Activated CD4-positive, alpha-beta T cell treated with anti-CD3 and anti-CD28 coated beads for 36 hours (primary cell): ENCODE results near the gene DDAH2. TPM values are rescaled to one million over a fixed set of nuclear protein-coding genes. Genes with fewer than 3 reads are reported as not detected.
A peak's percentile ranks its signal among the peaks of the same experiment; 100 is the strongest.

Experiments
- ATAC-seq: fragments of 200-7000 bp; cut with Tn5 transposase; one replicate; pipeline ENCODE4 v1.10.0; 2021; ENCODE audit warnings: mild to moderate bottlenecking, moderate library complexity
- CTCF ChIA-PET: fragments of 350-600 bp; sonication (Branson Sonifier 250); formaldehyde crosslinking; loops from one replicate; lab custom pipeline; 2021; ENCODE audit warnings: antibody characterized with exemption; lab: Charles Lee
- POLR2A ChIA-PET: fragments of 350-600 bp; sonication (Branson Sonifier 250); formaldehyde crosslinking; loops from one replicate; lab custom pipeline; 2021; ENCODE audit warnings: antibody characterized with exemption, inconsistent platforms; lab: Charles Lee
- DNase-seq: peaks from one replicate; pipeline ENCODE4 v3.0.0-alpha.2; 2020
- H3K27ac Mint-ChIP-seq: one replicate; pipeline ENCODE4 v1.8.0; 2021; ENCODE audit warnings: mixed read lengths
- H3K27me3 Mint-ChIP-seq: one replicate; pipeline ENCODE4 v1.8.0; 2021; ENCODE audit warnings: mixed read lengths
- H3K36me3 Mint-ChIP-seq: one replicate; pipeline ENCODE4 v1.8.0; 2021; ENCODE audit warnings: low read depth, mixed read lengths
- H3K4me1 Mint-ChIP-seq: one replicate; pipeline ENCODE4 v1.8.0; 2021; ENCODE audit warnings: mixed read lengths
- H3K4me3 Mint-ChIP-seq: one replicate; pipeline ENCODE4 v1.8.0; 2021; ENCODE audit warnings: mild to moderate bottlenecking, moderate library complexity, mixed read lengths
- H3K9me3 Mint-ChIP-seq: one replicate; pipeline ENCODE4 v1.8.0; 2021; ENCODE audit warnings: low read depth, mixed read lengths
- intact Hi-C, 2 experiments: fragments of 100-400 bp; cut with DNase I in 1 of 2; cut with micrococcal nuclease in 1 of 2; formaldehyde crosslinking; loops; one replicate each; pipeline versions ENCODE4 v1.14.2 to v1.15.1; 2022 to 2024; cut with DNase I, micrococcal nuclease
- total RNA-seq, 2 experiments: library from RNA; stranded (reverse); gene quantifications; one replicate each; pipeline ENCODE4 v1.2.3, GENCODE V29; 2021

Gene DDAH2
- total RNA-seq, 2 experiments from 2014 or later = 4.4 to 5.6 TPM

DNA sequence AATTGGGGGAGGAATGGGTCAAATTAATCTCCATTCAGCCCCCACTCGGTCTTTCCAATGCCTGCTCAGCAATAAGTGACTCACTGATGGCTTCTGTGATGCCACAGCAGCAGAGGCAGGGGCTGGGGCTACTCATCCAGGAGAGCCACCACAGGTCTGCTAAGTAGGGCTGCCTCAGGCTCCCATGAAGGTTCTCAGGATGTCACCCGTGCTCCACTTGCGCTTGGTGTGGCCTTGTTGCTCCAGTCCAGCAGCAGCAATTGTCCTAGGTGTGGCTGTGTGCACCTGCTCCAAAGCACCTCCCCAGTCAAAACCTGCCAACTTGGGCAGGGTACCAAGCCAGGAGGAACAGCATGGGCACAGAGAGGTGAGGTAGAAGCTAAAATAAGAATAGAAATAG lies 6.9 kb downstream of the DDAH2 start:
- Mint-ChIP-seq H3K36me3 (peaks cover 4% of the 10 kb centered on the region), H3K4me1 (peaks cover 17% of the 10 kb centered on the region), H3K9me3 (no peaks in the 10 kb centered on the region), H3K4me3 (no peak overlapping the region), H3K27ac (no peak overlapping the region), H3K27me3 (no peaks in the 10 kb centered on the region)
- ATAC-seq (no peak), DNase-seq (no peak)
- ChIA-PET CTCF (interaction anchor here (0.6 to 0.9 kb wide), 3 partner anchors 11 to 180 kb away, joined by 3 read pairs; no protein-coding TSS in a partner anchor), POLR2A (no interaction called here)
- intact Hi-C loops = no loop called here

DNA sequence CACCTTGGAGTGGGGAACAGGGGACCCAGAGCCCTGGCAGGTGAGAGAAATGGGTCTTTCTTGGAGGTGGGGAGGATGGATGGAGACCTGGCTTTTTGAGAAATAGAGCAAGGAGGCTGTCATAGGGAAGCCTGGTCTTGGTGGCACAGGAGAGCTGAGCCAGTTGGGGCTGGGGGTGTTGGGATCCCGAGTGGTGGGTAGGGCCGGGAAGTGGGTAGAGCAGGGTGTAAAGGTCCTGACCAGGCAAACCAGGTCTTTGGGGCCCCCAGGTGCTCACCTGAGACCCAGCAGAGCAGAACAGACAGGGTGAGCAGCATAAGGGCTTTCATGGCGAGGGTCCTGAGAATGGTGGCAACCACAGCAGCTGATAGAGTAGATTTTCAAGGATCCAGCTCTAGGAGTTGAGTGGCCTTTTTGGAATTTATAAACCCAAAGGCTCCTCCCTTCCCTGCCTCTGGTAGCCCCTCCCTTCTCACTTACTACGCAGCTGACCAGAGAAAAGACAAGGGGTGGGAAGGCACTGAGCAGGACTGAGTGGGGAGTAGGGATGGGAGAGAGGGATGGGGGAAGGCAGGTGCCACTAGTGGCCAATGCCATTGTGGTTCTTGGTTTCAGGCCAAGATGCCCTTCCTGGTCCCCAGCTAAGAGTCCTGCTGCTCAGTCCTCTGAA lies 7.6 kb downstream of the DDAH2 start, which contains the start of gene LY6G6C:
LY6G6C (minus strand) TSS at position 396 of the 670 bp plus-strand sequence; CDS start at position 329, 67 bp downstream.
- intact Hi-C loops = no loop called here
- H3K36me3 Mint-ChIP-seq = no peaks in the 10 kb centered on the region
- no peak within 1 kb of the TSS for H3K4me3 Mint-ChIP-seq
- no peaks in the 10 kb centered on the region for H3K27me3 Mint-ChIP-seq
- ChIA-PET CTCF (interaction anchor here (0.6 to 0.9 kb wide), 3 partner anchors 10 to 18 kb away, joined by 3 to 4 read pairs (median 3); partner anchors contain the start of gene MSH5), POLR2A (no interaction called here)
- no peak within 1 kb of the TSS for H3K27ac Mint-ChIP-seq
- H3K4me1 Mint-ChIP-seq = peaks cover 11% of the 10 kb centered on the region
- no peak for ATAC-seq
- H3K9me3 Mint-ChIP-seq = no peaks in the 10 kb centered on the region
- DNase-seq = no peak

DNA sequence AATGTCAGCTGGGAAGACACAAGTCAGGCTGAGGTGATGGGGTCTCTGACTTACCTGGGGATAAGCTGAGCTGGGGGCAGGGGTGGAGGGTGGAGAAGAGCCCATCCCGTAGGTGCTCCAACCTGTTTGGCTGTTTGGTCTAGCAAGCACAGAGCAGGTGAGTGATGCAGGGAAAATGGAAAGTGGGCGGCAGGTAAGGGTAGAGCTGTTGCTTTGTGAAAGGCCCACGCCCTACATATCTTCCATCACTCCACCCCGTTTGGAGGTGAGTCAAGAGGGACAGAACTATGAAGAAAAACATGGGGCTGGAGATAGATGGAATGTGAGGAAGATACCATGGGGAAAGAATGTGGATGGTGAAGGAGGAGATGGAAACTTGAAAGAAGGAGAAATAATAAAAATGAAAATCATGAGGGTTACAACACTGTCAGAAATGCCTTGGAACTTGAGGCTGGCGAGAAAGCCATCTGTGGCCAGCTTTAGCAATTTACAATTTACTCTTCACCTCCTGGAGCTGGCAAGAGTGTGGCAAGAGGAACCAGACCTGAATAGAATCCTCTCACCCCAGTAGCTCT lies 8.8 kb downstream of the DDAH2 start:
- no peaks in the 10 kb centered on the region for H3K27me3 Mint-ChIP-seq
- CTCF ChIA-PET = interaction anchor here (0.9 kb wide), 1 partner anchor 386 kb away, joined by 3 read pairs; no protein-coding TSS in a partner anchor

DNA sequence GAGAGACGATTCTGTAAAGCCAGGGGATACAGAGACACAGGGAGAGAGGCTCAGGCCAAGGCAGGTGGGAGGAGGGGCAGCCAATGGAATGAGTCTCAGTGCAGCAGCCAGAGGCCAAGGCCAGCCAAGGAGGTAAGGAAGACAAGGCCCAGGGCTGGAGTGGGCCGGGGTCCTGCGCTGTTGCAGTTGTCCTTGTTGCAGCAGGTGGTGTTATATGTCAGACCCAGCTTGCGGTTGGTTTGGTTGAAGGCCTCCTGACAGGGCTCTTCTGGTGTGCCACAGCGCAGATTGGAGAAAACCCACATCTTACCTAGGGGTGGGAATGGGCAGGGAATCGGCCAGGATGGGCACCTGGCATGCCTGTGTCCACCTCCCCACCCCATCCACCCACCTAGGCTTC lies 10.1 kb downstream of the DDAH2 start:
- Mint-ChIP-seq H3K27me3 (no peaks in the 10 kb centered on the region), H3K27ac (no peak overlapping the region), H3K36me3 (no peaks in the 10 kb centered on the region), H3K9me3 (no peaks in the 10 kb centered on the region), H3K4me1 (no peaks in the 10 kb centered on the region), H3K4me3 (no peak overlapping the region)
- intact Hi-C loops = no loop called here
- ChIA-PET CTCF (no interaction called here), POLR2A (no interaction called here)
- no peak for ATAC-seq
- no peak for DNase-seq

More for the DNA sequence above, 8.8 kb downstream of the DDAH2 start:
- POLR2A ChIA-PET = no interaction called here
- ATAC-seq (no peak), DNase-seq (no peak)
- H3K27ac Mint-ChIP-seq = no peak overlapping the region
- intact Hi-C loops = no loop called here
- H3K36me3 Mint-ChIP-seq = no peaks in the 10 kb centered on the region
- H3K4me1 Mint-ChIP-seq = no peaks in the 10 kb centered on the region
- H3K9me3 Mint-ChIP-seq = no peaks in the 10 kb centered on the region
- no peak overlapping the region for H3K4me3 Mint-ChIP-seq

DNA sequence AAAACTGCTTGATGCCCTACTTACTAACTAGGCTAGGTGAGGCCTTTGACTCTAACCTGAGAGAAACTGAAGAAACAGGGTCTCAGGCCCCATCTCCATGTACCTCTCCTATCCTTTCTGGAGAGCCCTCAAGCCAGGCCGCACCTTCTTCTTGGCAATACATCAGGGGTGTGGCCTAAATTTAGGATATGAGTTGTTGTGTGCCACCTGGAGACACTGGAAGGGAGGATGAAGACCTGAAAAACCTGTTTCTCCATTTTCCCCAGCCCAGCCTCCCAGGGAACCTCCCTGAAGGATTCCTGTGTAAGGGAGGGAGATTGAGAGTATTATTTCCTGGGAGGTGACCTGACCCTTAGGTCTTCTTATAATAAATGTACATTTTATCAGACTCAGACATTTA lies 10.8 kb downstream of the DDAH2 start:
- no peaks in the 10 kb centered on the region for H3K36me3 Mint-ChIP-seq
- no peak overlapping the region for H3K27ac Mint-ChIP-seq
- DNase-seq (no peak), ATAC-seq (no peak)
- no peaks in the 10 kb centered on the region for H3K27me3 Mint-ChIP-seq
- H3K4me3 Mint-ChIP-seq = no peak overlapping the region
- H3K9me3 Mint-ChIP-seq = no peaks in the 10 kb centered on the region
- intact Hi-C loops = no loop called here
- ChIA-PET CTCF (no interaction called here), POLR2A (no interaction called here)
- H3K4me1 Mint-ChIP-seq = no peaks in the 10 kb centered on the region

DNA sequence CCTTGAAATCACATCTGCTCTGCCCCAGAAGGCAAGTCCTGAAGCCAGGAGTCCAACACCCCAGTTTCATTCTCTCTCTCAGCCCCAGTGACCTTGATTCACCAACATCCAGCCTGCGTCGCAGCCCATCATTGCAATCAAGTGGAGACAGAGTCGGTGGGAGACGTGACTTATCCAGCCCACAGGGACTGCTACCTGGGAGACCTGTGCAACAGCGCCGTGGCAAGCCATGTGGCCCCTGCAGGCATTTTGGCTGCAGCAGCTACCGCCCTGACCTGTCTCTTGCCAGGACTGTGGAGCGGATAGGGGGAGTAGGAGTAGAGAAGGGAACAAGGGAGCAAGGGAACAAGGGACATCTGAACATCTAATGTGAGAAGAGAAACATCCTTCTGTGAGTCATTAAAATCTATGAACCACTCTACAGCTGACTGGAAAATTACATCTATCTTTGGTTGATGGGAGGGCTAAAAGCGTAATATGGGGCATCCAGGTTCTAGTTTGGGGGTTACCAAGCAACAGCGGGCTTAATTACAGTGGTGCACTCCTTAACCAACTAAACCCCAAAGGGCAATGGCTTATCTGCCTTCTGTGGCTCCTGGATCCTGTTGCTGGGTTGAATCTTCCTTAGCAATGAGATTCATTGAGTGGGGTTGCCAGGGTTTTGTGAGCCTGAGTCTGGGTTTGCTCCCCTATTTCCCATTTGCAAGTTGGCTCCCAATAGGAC lies 11.4 kb downstream of the DDAH2 start:
- ChIA-PET POLR2A (no interaction called here), CTCF (no interaction called here)
- ATAC-seq (no peak), DNase-seq (no peak)
- intact Hi-C loops = no loop called here
- Mint-ChIP-seq H3K4me1 (no peaks in the 10 kb centered on the region), H3K27ac (no peak overlapping the region), H3K9me3 (no peaks in the 10 kb centered on the region), H3K36me3 (no peaks in the 10 kb centered on the region), H3K4me3 (no peak overlapping the region), H3K27me3 (no peaks in the 10 kb centered on the region)

DNA sequence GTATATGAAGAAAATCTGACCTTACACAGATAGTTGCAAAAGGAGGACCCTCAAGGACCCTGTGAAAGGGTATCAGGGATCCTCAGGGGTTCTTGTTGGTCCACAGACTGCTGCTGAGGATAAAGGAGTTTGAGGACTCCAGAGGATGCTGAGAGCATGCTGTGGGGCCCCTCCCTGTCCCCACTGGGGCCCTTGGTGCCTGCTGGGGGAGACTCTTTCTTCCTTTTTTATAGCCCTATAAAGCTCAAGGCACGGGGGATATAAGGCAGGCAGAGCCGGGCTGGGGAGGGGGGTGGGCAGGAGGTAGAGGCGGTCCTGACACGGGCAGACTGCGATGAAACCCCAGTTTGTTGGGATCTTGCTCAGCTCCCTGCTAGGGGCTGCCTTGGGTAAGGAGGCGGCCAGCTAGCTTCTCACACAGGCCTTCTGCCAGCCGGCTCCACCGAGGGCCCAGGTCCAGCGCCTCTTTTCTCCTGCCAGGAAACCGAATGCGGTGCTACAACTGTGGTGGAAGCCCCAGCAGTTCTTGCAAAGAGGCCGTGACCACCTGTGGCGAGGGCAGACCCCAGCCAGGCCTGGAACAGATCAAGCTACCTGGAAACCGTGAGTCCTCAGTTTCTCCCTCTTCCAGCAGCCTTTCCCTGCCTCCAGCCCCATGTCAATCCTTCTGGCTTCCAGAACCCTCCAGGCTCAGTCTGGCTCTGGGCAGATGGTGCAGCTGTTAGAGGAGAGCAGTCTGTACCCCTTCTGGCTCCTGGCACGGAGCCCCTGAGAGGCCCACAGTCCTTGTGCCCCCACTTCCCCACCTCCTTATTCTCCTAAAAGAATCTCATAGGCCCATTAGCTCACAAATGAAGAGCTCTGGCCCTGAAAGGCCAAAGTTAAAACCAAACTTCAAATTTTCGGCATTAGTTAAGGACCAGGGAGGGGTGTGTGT lies 13.8 kb downstream of the DDAH2 start, which contains the start of gene LY6G6D:
LY6G6D (plus strand) TSS at position 327 of the 937 bp plus-strand sequence; CDS start at position 335, 8 bp downstream.
- no peak for ATAC-seq
- H3K36me3 Mint-ChIP-seq = no peaks in the 10 kb centered on the region
- DNase-seq = no peak
- no peak within 1 kb of the TSS for H3K4me3 Mint-ChIP-seq
- H3K27ac Mint-ChIP-seq = no peak within 1 kb of the TSS
- intact Hi-C loops = no loop called here
- ChIA-PET POLR2A (no interaction called here), CTCF (interaction anchor here (0.6 to 1.3 kb wide), 6 partner anchors 9 to 153 kb away, joined by 3 to 4 read pairs (median 3); partner anchors contain the start of genes LY6G5C and LY6G6F)
- H3K4me1 Mint-ChIP-seq = peaks cover 8% of the 10 kb centered on the region
- H3K9me3 Mint-ChIP-seq = no peaks in the 10 kb centered on the region
- H3K27me3 Mint-ChIP-seq = no peaks in the 10 kb centered on the region

DNA sequence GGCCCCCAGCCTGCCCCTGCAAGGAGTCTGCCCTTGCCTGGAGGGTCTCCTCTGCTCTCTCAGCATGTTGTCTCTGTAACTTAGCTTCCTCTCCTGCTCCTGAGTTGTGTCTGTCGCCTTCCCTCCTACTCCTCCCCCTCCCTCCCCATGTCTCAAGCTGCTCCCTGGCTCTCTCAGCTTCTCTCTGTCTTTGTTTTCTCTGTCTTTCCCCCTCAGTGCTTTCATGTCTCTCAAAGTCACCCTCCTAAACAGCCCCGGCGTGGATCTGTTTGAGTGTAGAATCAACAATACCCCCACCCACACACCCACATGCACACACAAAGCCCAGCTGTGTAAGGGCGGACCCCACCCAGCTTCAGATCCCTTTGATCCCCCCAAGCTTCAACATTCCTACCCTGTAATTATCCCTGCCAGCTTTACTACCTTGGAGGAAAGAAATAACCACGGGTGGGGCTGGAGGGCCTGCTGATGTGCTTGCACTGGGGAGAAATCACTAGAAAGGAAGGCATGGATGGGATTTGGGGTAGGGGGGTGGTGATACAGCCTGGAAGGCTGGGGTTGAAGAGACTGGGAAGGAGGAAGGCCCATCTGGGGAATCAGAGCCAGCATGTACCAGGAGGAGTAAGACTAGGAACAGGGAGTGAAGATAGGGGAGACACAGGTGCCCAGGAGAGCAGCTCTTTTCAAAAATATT lies 15.0 kb downstream of the DDAH2 start:
- peaks cover 8% of the 10 kb centered on the region for H3K4me1 Mint-ChIP-seq
- intact Hi-C loops = no loop called here
- H3K36me3 Mint-ChIP-seq = no peaks in the 10 kb centered on the region
- H3K9me3 Mint-ChIP-seq = no peaks in the 10 kb centered on the region
- H3K27me3 Mint-ChIP-seq = no peaks in the 10 kb centered on the region
- CTCF ChIA-PET = interaction anchor here (0.6 to 1.3 kb wide), 5 partner anchors 8 to 238 kb away, joined by 3 to 4 read pairs (median 3); partner anchors contain the start of genes LY6G5C and LY6G6F
- H3K4me3 Mint-ChIP-seq = no peak overlapping the region
- H3K27ac Mint-ChIP-seq = no peak overlapping the region
- ATAC-seq (no peak), DNase-seq (no peak)
- POLR2A ChIA-PET = interaction anchor here (0.6 kb wide), 1 partner anchor 809 kb away, joined by 3 read pairs; no protein-coding TSS in a partner anchor

DNA sequence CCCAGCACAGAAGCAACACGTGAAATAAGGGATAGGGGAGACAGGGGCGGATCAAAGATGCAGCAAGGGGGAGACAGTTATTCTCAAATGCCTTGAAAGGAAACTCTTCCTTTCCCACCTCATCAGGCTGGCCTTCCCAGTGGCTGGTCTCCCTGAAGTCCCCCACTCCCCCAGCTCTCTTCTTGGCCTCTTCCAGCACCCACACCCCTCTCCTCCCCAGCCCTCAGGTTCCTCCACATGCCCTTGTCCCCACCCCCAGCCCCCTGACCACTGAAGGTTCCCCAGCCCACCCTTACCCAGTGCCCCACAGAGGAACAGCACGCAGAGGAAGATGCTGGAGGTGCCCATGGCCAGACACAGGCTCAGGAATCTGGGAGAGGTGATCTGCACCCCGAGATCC lies 15.6 kb downstream of the DDAH2 start:
- intact Hi-C loops = no loop called here
- no peaks in the 10 kb centered on the region for H3K36me3 Mint-ChIP-seq
- no peak overlapping the region for H3K4me3 Mint-ChIP-seq
- H3K9me3 Mint-ChIP-seq = no peaks in the 10 kb centered on the region
- POLR2A ChIA-PET = no interaction called here
- DNase-seq (no peak), ATAC-seq (no peak)
- H3K4me1 Mint-ChIP-seq = peaks cover 8% of the 10 kb centered on the region
- H3K27me3 Mint-ChIP-seq = no peaks in the 10 kb centered on the region
- CTCF ChIA-PET = no interaction called here
- no peak overlapping the region for H3K27ac Mint-ChIP-seq

DNA sequence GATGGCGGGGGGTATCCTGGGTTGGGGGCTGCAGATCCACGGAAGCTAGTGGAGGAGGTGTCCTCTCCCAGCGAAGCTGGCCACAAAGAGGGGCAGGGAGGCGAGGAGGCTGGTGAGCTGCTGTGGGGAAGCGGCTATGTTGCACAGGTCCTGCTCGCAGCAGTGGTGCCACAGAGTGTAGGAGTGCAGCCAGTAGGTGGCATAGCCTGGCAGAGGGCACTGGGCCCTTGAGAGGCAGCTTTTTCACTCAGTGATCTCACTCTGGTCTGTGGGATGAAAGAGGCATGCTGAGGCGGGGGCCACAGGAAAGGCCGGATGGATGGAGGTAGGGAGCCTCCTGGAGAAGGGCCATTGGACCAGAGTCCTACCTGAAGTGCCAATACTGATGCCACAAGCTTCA lies 16.8 kb downstream of the DDAH2 start:
- Mint-ChIP-seq H3K27me3 (no peaks in the 10 kb centered on the region), H3K36me3 (no peaks in the 10 kb centered on the region), H3K4me3 (no peak overlapping the region), H3K9me3 (no peaks in the 10 kb centered on the region), H3K27ac (no peak overlapping the region), H3K4me1 (peaks cover 8% of the 10 kb centered on the region)
- DNase-seq = peak; percentile 36
- intact Hi-C loops = no loop called here
- CTCF ChIA-PET = interaction anchor here (0.6 kb wide), 2 partner anchors 162 to 220 kb away, joined by 3 read pairs; no protein-coding TSS in a partner anchor
- POLR2A ChIA-PET = no interaction called here
- ATAC-seq = peak; percentile 53
